ENCODE measurements around the gene ST3GAL2. TPM values are rescaled to one million over a fixed set of nuclear protein-coding genes. Genes with fewer than 3 reads are reported as not detected.
"Not testable (repeated sequence)": the region's sequence is repeated elsewhere in the genome, so short reads cannot be mapped to it uniquely, and the experiment has no call there.

The ST3GAL2 gene
- polyA plus RNA-seq, 3 donors, result 24.8 to 34.1 (median 27.4) TPM

- no peak for DNase-seq (ENCODE audit: extremely low read depth in 1 of 11, low read depth in 9 of 11, low spot score in 4 of 11)
Measured at GRCh38 chr16:70429888-70430666, 8.8 kb downstream of the ST3GAL2 start.

DNA sequence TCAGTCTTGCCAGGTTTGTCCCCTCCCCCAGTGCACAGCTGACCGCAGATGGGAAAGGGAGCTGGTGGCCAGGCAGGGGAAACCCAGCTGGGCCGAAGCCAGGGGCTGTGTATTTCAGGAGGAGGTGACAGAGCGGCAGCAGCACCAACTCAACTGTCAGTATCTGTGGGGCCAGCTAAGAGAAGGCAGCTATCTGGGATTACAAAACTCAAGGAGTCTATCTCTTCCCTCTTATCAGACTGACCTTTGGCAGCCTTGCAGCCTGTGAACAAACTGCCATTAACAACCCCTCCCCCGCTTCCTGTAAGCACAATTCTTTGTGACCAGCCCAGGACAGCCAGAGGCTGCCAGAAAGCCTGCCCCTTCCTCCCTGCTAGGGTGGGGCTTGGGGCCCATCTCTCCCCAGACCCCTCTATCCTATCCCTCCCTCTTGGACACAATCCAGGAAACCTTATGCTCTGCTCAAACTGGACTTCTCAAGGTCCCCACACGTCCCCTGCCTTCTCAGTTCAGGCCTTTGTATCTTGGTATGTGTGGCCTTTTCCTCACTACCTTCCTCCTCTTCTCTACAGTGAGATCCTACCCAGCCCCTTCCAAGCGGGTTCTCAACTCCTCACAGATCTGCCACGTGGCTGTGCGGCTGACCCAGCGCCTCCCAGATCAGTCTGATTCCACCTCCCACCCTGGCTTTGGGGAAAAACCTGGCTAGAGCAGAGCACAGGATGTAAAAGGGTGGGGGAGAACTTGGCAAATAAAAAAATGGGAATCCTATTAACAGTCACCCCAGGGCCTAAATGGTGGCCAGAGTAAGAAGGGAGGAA is 10.5 kb downstream of the ST3GAL2 start:
- DNase-seq (ENCODE audit: extremely low read depth in 1 of 11, low read depth in 9 of 11, low spot score in 4 of 11), result peak in 10 of 11 donors; percentile 73 to 89 (median 80)

DNA sequence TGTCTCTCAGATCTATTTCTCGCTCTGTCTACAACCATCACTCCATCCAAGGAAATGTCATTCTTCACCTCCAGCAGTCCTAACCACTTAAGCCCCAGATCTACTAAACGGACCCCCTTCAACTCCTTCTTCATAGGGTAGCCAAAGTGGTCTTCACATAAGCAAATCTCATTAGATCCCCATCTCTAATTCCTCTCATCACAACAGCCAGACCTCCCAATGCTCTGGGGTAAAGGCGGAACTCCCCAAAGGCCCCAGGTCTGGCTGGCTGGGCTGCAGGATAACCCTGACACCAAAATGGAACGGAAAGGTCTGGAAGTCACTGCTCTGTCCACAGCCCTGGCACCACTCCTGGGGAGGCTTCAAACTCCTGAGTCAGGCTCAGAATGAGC is 11.1 kb downstream of the ST3GAL2 start:
- DNase-seq (ENCODE audit: extremely low read depth in 1 of 11, low read depth in 9 of 11, low spot score in 4 of 11), result no peak

DNA sequence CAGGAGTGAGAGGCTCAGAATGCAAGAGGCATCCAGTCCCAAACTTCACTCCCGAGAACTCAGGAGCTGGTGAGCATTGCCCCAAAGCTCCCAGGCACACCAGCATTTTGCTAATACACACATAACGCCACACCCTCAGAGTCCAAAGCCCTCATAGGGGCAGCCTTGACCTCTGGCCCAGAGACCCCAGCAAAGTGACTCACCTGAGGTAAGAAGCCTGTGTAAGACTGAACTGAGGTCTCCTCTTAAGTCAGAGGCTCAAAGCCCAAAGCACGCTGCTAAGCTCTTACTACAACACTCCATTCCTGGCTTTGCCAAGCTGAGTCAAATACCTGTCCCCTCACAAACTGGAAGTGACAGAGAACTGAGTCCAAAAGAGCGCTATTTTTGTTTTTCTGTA is 16.4 kb downstream of the ST3GAL2 start:
- DNase-seq (ENCODE audit: extremely low read depth in 1 of 11, low read depth in 9 of 11, low spot score in 4 of 11), result no peak

- DNase-seq (ENCODE audit: extremely low read depth in 1 of 11, low read depth in 9 of 11, low spot score in 4 of 11), result no peak
Measured at GRCh38 chr16:70421473-70422311, 17.2 kb downstream of the ST3GAL2 start.

GRCh38 chr16:70421014-70421413 is 17.9 kb downstream of the ST3GAL2 start:
- DNase-seq (ENCODE audit: extremely low read depth in 1 of 11, low read depth in 9 of 11, low spot score in 4 of 11), result no peak

GRCh38 chr16:70419384-70420327 is 19.2 kb downstream of the ST3GAL2 start:
- no peak for DNase-seq (ENCODE audit: extremely low read depth in 1 of 11, low read depth in 9 of 11, low spot score in 4 of 11)

DNA sequence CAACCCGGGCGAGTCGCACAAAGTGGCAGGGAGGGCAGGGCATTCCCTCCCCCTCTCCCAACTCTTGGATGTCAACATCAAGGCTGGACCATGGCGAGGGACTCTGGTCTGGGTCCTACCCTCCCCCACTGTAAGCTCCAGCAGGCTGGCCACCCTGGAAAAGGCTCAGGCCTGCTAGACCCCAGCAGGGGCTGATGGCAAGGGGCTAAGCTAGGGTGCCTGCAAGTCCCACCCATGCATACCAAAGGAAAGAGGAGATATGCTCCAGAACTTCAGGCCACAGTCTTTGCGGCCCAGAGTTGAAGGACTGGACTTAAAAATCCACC is 19.9 kb downstream of the ST3GAL2 start:
- DNase-seq (ENCODE audit: extremely low read depth in 1 of 11, low read depth in 9 of 11, low spot score in 4 of 11), result no peak

GRCh38 chr16:70418274-70418992 is 20.5 kb downstream of the ST3GAL2 start:
- no peak for DNase-seq (ENCODE audit: extremely low read depth in 1 of 11, low read depth in 9 of 11, low spot score in 4 of 11)

DNA sequence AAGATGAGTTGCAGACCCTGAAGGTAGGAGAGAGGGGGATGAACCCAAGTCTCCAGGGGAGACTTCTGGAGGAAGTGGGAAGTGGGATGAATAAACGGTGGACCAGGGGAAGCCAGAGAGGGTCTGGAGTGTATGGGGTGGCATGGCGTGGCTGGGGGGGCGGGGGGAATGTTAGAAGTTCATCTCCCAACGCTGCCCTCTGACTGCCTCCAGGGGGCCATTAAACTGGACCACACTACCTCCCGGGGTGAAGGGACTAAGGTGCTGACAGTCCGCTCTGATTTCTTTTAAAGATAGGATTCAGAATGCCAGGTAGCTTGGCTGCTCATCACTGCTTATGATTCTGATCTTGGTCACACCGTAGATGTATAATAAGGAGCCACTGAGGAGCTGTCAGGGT is 21.2 kb downstream of the ST3GAL2 start:
- no peak for DNase-seq (ENCODE audit: extremely low read depth in 1 of 11, low read depth in 9 of 11, low spot score in 4 of 11)

GRCh38 chr16:70416748-70417616 is 21.9 kb downstream of the ST3GAL2 start:
- DNase-seq (ENCODE audit: extremely low read depth in 1 of 11, low read depth in 9 of 11, low spot score in 4 of 11), result no peak

DNA sequence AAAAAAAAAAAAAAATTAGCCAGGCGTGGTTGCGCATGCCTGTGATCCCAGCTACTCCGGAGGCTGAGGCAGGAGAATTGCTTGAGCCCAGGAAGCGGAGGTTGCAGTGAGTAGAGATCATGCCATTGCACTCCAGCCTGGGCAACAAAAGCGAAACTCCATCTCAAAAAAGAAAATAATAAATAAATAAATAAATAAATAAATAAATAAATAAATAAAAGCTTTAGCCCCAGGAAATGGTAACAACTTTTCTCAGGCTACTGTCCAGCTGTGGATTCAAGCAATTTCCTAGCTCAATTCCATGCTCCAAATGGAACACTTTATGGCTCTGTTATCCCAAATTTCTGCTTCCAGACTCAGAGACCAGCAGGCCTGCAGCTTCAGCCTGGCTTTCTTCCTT is 25.3 kb downstream of the ST3GAL2 start:
- not testable (repeated sequence) for DNase-seq (ENCODE audit: extremely low read depth in 1 of 11, low read depth in 9 of 11, low spot score in 4 of 11)

- DNase-seq (ENCODE audit: extremely low read depth in 1 of 11, low read depth in 9 of 11, low spot score in 4 of 11), result no peak
Measured at GRCh38 chr16:70412385-70412784, 26.5 kb downstream of the ST3GAL2 start.

GRCh38 chr16:70410734-70411133 is 28.2 kb downstream of the ST3GAL2 start:
- no peak for DNase-seq (ENCODE audit: extremely low read depth in 1 of 11, low read depth in 9 of 11, low spot score in 4 of 11)

DNA sequence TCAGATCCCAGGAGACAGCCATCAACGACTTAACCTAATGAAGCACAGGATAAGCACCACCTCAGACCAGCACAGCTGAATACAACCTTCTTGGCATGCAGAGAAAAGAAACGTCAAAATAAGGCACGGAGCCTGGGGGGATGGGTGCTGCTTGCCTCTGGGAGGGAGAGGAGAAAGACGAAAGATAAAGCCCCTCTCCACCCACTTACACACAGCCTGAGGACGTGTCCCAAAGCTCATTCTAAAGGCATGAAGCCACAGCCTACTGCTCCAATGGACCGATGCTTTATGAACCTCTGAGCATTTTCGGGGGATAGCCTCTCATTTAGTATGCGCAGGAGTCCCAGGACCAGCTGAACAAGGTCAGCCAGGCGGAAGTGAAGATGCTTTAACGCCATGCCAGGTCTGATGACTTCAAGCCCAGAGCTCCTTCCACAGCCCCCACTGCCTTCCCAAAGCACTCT is 31.1 kb downstream of the ST3GAL2 start:
- no peak for DNase-seq (ENCODE audit: extremely low read depth in 1 of 11, low read depth in 9 of 11, low spot score in 4 of 11)

GRCh38 chr16:70406104-70406503 is 32.8 kb downstream of the ST3GAL2 start:
- not testable (repeated sequence) for DNase-seq (ENCODE audit: extremely low read depth in 1 of 11, low read depth in 9 of 11, low spot score in 4 of 11)
